MG63 (cell line): ENCODE results near the gene ATOX1. TPM values are rescaled to one million over a fixed set of nuclear protein-coding genes. Genes with fewer than 3 reads are reported as not detected.
"Not testable (repeated sequence)": the region's sequence is repeated elsewhere in the genome, so short reads cannot be mapped to it uniquely, and the experiment has no call there.

Experiments
- DNase-seq: peaks from one replicate; pipeline ENCODE4 v3.0.0-alpha.2; 2020
- H3K27me3 ChIP-seq: fragments of 250-450 bp; sonication (Bioruptor Pico); 2 replicates; pipeline ENCODE4 v1.5.1; 2020; ENCODE audit warnings: mild to moderate bottlenecking, moderate library complexity
- H3K36me3 ChIP-seq: fragments of 250-450 bp; sonication (Bioruptor Pico); 2 replicates; pipeline ENCODE4 v1.5.1; 2020; ENCODE audit warnings: mild to moderate bottlenecking, moderate library complexity
- H3K4me3 ChIP-seq: fragments of 250-450 bp; sonication (Bioruptor Pico); 2 replicates; pipeline ENCODE4 v1.5.1; 2020; ENCODE audit warnings: mild to moderate bottlenecking, moderate library complexity
- H3K9me3 ChIP-seq: fragments of 250-450 bp; sonication (Bioruptor Pico); 2 replicates; pipeline ENCODE4 v1.5.1; 2020; ENCODE audit warnings: mild to moderate bottlenecking, moderate library complexity
- total RNA-seq: library from RNA; depleted of rRNA; stranded (reverse); fragments of >200 nt; shearing (Covaris generic); gene quantifications from 2 replicates; pipeline ENCODE4 v1.2.3, GENCODE V29; 2014; ENCODE audit warnings: low replicate concordance

ATOX1 gene
- total RNA-seq, 1 experiment from 2014 or later, result 138 TPM

DNA sequence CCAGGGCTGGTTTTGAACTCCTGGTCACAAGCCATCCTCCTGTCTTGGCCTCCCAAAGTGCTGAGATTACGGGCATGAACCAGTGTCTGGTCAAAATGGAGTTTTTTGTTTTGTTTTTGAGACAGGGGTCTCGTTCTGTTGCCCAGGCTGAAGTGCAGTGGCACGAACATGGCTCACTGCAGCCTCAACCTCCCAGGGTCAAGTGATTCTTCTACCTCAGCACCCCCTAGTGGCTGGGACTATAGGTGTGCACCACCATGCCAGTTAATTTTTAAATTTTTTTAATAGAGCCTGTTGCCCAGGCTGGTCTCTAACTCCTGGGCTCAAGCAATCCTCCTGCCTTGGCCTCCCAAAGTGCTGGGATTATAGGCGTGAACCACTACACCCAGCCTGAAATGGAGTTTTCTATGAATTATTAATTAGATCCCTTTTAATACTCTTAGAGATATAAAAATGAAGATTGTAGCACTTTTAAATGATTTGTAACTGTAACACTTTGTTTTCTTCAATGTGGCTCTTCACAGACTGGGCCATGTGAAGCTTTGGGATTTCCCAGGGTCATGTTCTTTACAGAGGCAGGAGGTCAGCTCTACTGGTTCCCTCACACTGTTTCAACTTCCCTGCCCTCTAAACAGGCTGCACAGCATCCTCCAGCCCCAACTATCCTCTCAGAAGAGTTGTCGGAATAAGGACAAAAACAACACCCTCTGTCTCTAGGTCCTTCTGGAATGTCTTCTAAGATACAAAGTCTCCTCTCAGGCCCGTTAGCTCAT is 39.0 kb downstream of the ATOX1 start:
- H3K36me3 ChIP-seq, result no peaks in the 10 kb centered on the region
- DNase-seq, result peak; percentile 50
- H3K4me3 ChIP-seq, result no peak overlapping the region
- no peaks in the 10 kb centered on the region for H3K27me3 ChIP-seq
- no peaks in the 10 kb centered on the region for H3K9me3 ChIP-seq

DNA sequence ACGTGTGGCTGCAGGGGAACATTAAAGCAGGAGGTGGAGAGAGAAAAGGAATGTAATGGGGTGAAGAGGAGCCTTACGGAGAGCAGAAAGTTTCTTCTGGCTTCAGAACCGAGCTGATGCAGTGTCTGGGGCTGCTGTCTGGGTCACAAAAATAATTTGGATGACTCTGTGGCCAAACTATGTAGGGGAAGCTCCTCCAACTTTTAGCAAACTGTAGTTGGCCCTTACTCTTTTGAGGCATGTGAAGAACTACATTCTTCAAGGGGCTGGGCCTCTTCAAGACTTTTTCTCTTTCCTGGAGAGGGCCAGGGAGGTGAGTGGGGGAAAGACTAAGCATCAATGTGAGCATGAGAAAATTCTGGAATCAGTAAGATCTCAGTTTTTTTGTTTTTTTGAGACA is 39.8 kb downstream of the ATOX1 start:
- Histone ChIP-seq H3K36me3 (no peaks in the 10 kb centered on the region), H3K27me3 (no peaks in the 10 kb centered on the region), H3K4me3 (no peak overlapping the region), H3K9me3 (no peaks in the 10 kb centered on the region)
- no peak for DNase-seq

DNA sequence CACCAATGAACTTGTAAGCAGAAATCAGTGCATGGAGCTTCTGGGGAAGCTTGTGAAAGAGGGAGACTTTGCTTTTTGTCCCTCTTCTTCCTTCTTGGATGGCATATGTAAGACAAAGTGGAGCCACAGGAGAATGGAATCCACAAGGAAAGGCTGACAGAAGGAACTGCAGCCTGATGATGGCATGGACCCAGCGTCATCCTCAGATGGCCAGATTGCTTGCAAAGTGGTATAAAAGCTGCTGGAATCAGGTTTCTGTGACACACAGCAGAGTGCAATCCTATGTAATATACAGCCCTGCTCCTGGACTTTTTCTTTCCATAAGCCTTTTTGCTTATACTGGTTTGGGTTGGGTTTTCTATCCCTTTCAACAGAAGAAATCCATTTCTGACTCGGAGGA is 40.3 kb downstream of the ATOX1 start:
- H3K27me3 ChIP-seq, result no peaks in the 10 kb centered on the region
- no peaks in the 10 kb centered on the region for H3K36me3 ChIP-seq
- no peak for DNase-seq
- no peak overlapping the region for H3K4me3 ChIP-seq
- no peaks in the 10 kb centered on the region for H3K9me3 ChIP-seq

DNA sequence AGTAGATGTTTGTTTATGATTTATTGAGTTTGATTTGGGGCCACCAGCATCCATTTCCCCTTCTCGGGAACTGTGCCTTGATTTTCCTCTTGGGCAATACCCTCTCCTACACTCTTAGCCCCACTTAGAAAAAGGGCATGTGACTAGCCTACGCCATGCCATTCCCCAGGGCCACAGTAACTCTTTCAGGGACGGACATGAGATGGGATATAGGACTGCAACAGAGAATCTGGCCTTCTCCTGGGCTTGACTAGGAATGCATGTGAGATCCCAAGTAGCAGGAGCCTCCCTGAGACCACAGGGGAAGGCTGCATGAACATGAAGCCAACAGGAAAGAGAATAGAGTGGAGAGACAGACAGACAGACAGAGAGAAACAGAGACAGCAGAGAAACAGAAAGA is 41.0 kb downstream of the ATOX1 start:
- H3K27me3 ChIP-seq, result no peaks in the 10 kb centered on the region
- H3K36me3 ChIP-seq, result no peaks in the 10 kb centered on the region
- no peak overlapping the region for H3K4me3 ChIP-seq
- H3K9me3 ChIP-seq, result no peaks in the 10 kb centered on the region
- no peak for DNase-seq

DNA sequence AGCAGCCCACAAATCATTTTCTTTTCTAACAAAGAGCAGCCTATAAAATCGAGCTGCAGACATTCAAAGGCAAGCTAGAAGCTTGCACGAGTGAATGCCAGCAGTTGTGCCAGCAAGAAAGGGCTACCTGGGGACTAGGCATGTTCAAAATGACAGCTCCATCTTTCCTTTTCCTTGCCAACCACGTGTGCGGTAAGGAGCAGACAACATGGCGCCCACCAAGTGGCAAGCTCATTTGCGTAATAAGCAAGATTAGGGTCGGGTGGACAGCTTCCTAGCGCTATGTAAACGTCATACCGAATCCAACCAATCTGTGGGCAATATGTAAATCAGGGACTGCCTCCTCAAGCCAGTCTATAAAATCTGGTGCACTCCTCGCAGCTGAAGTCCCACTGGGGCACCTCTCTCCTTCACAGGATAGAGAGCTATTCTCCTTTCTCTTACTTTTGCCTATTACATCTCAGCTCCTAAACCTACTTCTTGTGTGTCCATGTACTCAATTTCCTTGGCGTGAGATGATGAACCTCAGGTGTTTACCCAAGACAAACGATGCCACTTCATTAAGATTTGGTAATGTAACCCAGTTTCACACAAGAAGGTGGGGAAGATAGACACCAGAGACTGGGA is 49.2 kb downstream of the ATOX1 start:
- no peak for DNase-seq
- no peak overlapping the region for H3K4me3 ChIP-seq
- peaks cover 4% of the 10 kb centered on the region for H3K9me3 ChIP-seq
- H3K36me3 ChIP-seq, result no peaks in the 10 kb centered on the region
- H3K27me3 ChIP-seq, result no peaks in the 10 kb centered on the region

DNA sequence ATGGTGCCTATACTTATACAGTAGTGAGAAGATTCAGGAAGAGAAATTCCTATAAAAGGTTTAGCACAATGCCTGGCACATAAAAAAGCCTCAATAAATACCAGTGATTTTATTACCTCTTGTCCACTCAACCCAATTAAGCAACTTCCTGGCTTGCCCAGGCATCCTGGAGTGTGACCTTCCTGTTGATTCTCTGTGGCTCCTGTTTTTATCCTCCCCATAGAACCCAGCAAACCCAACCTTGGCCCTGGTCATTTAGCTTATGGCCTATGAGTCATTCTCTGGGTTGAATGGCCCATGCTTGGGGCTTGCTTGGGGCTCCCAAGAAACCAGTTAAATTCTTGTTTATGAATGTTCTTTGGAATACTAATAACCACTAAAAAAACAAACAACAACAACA is 50.3 kb downstream of the ATOX1 start:
- Histone ChIP-seq H3K9me3 (peaks cover 4% of the 10 kb centered on the region), H3K36me3 (no peaks in the 10 kb centered on the region), H3K4me3 (no peak overlapping the region), H3K27me3 (no peaks in the 10 kb centered on the region)
- DNase-seq, result peak; percentile 86

DNA sequence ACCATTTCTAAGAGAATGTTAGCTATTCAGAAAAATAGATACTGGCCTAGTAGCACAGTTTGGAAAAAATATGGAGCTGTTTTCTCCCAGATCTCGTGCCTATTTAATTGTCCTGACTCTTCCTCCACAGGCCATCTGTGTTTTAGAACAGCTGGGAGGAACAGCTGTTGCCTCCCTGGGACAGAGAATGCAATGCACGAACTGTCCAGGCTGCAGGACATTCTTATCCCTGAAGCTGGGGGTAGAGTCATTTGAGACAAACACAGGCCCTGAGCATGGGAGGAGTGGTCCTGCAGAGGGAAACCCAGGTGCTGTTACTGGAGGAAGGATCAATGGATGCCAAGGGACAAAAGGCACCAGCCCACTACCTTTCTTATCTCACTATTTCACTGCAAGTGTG is 50.9 kb downstream of the ATOX1 start:
- Histone ChIP-seq H3K9me3 (peaks cover 4% of the 10 kb centered on the region), H3K27me3 (no peaks in the 10 kb centered on the region), H3K4me3 (no peak overlapping the region), H3K36me3 (no peaks in the 10 kb centered on the region)
- DNase-seq, result no peak

DNA sequence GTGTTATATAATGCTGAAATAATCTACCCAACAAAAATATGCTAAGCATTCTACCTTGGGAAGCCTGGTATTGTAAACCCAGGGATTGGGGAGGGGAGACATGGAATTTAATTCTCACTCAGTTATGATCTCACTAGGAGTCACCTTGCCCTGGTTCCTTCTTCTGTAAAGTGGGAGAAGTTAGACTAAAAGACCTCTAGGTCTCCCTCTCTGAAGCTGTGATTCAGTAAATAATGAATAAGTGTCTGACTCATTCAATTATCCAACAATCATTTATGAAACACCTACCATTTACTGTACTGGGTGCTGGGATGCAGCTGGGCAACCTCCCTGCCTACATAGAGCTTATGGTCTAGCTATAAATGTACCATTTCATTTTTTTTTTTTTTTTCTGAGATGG is 51.5 kb downstream of the ATOX1 start:
- H3K4me3 ChIP-seq, result no peak overlapping the region
- H3K36me3 ChIP-seq, result no peaks in the 10 kb centered on the region
- H3K27me3 ChIP-seq, result no peaks in the 10 kb centered on the region
- DNase-seq, result no peak
- peaks cover 4% of the 10 kb centered on the region for H3K9me3 ChIP-seq

DNA sequence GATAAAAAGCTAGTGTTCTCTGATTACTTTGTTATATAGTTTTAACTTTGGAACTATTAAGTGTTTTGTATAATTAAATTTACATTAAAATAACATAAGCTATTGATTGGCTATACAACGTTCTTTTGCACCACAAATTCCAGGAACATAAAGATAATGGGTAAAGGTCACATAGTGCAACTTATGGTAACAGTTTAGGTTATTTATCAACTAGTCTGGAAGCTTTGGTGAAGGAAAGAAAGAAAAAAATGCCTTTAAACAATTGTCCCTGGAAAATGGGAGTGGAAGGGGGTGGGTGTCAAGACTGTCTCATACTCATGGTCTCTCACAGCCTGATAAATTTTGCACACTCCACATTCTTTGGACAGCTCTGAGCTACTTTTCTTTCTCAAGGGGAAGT is 54.7 kb downstream of the ATOX1 start:
- Histone ChIP-seq H3K9me3 (peaks cover 4% of the 10 kb centered on the region), H3K27me3 (no peaks in the 10 kb centered on the region), H3K4me3 (no peak overlapping the region), H3K36me3 (no peaks in the 10 kb centered on the region)
- no peak for DNase-seq

DNA sequence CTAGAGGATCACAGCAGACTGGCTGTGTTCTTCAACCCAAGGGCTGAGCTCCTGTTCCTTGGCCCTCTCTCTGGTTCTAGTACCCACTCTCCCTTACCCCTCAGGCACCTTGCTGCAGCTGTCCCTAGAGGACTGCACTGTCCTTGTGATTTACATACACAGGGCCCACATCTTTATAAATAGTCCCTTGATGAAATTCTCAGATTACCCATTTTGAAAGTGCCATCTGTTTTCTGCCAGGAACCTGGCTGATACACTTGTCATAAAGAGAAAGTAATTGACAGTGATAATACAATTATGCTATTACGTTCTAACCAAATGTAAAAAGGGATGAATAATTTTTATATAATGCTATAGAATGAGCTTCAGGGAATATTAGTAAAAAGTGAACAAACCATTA is 55.2 kb downstream of the ATOX1 start:
- no peak overlapping the region for H3K4me3 ChIP-seq
- no peaks in the 10 kb centered on the region for H3K27me3 ChIP-seq
- peaks cover 4% of the 10 kb centered on the region for H3K9me3 ChIP-seq
- no peaks in the 10 kb centered on the region for H3K36me3 ChIP-seq
- DNase-seq, result no peak

DNA sequence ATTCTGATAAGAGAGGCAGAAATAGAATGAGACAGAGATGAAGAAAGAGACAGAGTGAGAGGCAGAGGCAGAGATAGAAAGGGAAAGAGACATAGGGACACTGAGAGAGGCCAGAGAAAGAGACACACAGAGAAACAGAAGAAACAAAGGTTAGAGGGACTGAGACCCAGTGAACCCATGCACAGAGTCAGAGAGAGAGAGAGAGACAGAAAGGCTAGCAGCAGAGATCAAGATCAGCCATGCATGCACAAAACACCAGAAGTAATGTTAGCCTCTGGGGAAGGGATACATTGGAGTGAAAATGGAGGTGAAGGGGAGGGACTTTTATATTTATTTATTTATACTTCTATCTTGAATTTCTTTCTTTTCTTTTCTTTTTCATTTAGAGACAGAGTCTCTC is 57.6 kb downstream of the ATOX1 start:
- H3K36me3 ChIP-seq, result no peaks in the 10 kb centered on the region
- H3K4me3 ChIP-seq, result no peak overlapping the region
- H3K27me3 ChIP-seq, result no peaks in the 10 kb centered on the region
- no peak for DNase-seq
- no peaks in the 10 kb centered on the region for H3K9me3 ChIP-seq

DNA sequence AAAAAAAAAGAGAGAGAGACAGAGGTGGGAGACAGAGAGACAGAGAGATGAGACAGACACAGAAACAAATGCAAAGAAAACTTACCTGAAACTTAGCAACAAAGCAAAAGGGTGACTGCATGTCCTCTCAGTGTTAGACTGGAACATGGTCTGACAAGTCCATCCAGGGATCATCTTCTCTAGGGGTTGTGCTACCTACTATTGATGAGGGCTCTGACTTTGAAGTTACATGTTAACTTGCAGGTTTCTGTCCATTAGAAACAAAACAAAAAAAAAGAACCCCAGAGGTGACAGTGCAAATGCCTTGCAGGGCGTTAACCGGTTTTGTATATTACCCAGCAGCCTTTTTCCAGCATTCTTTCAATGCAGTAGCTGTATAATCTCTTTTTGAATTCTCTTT is 58.1 kb downstream of the ATOX1 start:
- Histone ChIP-seq H3K9me3 (no peaks in the 10 kb centered on the region), H3K27me3 (no peaks in the 10 kb centered on the region), H3K4me3 (no peak overlapping the region), H3K36me3 (no peaks in the 10 kb centered on the region)
- no peak for DNase-seq

DNA sequence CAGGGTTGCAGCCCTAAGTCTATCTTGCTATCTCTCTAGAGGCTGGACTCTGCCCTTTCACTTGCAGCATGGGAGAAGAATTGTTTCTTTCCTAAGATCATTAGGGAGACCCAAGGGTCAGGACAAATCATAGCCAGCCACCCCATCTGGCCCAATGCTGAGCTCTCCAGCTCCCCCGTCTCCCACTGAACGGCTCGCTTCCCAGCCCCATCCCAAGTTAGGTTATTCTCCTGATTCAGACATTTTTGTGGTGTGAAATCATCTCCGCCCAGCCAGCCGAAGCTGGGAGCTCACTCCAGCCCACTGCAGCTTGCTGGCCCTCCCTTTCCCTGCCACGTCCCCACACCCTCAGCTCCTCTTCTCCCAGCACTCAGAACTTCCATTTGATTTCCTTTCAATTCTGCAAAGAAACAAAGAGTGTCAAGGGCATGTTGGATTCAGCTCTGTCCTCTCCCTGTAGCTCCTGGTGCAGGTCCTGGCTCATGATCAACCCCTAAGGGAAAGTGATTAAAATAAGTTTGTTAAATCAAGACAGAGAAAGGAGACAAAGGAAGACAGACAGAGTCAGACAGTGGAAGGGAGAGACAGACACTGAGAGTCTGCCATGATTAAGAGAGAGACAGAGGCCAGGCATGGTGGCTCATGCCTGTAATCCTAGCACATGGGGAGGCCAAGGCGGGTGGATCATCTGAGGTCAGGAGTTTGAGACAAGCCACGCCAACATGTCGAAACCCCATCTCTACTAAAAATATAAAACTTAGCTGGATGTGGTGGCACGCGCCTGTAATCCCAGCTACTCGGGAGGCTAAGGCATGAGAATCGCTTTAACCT is 59.1 kb downstream of the ATOX1 start:
- H3K36me3 ChIP-seq, result no peaks in the 10 kb centered on the region
- H3K4me3 ChIP-seq, result no peak overlapping the region
- peak; percentile 99 for DNase-seq

DNA sequence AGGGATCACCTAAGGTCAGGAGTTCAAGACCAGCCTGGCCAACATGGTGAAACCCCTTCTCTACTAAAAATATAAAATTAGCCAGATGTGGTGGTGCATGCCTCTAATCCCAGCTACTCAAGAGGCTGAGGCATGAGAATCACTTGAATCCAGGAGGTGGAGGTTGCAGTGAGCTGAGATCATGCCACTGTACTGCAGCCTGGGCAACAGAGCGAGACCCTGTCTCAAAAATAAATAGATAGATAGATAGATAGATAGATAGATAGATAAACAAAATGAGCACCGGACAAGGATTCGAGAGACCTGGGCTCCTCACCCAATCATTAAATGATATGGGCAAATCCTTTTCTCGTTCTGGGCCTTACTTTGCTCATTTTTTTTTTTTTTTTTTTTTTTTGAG is 60.4 kb downstream of the ATOX1 start:
- not testable (repeated sequence) for H3K4me3 ChIP-seq, H3K9me3 ChIP-seq, H3K36me3 ChIP-seq, H3K27me3 ChIP-seq, DNase-seq

More for the DNA sequence above, 59.1 kb downstream of the ATOX1 start:
- H3K27me3 ChIP-seq, result no peaks in the 10 kb centered on the region
- no peaks in the 10 kb centered on the region for H3K9me3 ChIP-seq

DNA sequence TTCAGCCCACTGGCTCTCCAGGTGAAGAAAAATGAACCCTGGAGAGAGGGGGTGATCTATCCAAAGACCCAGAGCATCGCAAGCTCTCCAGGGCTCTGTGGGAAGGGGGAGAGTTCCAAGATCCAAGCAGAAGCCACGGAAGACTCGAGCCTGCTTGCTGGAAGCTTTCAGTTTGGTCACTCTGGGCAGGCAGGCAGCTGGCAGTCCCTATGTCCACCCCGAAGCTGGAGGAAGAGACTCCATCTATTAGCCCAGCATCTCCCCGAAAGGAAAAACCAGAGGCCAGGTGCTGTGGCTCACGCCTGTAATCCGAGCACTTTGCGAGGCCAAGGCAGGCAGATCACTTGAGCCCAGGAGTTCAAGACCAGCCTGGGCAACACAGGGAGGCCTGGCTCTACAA is 61.0 kb downstream of the ATOX1 start:
- DNase-seq, result no peak
- Histone ChIP-seq H3K36me3 (no peaks in the 10 kb centered on the region), H3K9me3 (no peaks in the 10 kb centered on the region), H3K27me3 (no peaks in the 10 kb centered on the region), H3K4me3 (no peak overlapping the region)

DNA sequence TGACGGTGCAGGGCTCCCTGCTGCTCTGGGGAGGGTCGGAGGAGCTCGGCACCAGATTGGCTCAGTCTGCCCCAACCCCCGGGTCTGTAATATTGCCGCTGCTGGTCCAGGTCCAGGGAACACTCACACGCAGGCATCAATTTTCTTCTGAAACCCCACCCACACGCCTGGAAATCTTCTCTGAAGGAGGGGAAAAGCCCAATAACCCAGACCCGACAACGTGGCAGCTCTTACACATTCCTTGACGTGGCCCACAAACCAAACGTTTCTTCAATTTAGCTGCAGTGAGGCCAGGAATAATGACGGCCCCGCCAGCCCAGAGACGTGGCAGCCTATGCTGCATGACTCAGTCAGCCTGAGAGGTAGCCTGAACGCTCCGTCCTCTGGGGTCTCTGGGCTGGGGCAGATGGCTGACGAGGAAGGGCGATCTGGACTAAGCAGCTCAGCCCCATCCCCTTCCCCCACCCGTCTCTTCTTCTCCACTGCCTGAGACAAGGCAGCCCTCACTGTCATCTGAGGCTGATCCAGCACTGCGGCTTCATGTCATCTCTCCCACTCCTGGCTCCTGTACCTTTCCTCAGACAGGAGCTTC is 61.9 kb downstream of the ATOX1 start:
- Histone ChIP-seq H3K36me3 (no peaks in the 10 kb centered on the region), H3K27me3 (no peaks in the 10 kb centered on the region), H3K9me3 (no peaks in the 10 kb centered on the region), H3K4me3 (peak overlapping the region; percentile 4; the same call in 1 of the 2 replicates)
- DNase-seq, result peak; percentile 99

DNA sequence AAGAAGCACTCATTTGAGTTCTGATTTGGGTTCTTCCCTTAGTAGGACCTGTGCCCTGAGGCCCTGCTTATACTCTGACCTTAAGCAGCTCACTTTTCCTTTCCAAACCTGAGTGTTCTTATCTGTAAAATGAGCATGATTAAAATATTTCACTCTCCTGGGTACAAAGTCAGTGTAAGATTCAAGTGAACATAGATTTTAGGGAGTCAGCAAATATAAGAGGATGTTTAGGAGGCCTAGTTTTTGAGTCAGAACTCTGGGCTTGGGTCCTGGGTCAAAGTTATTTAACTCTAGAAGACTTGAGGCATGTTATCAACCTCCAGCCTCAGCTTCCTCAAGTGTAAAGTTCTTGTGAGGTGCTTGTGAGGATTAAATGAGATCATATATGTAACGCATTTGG is 63.0 kb downstream of the ATOX1 start:
- Histone ChIP-seq H3K4me3 (no peak overlapping the region), H3K9me3 (no peaks in the 10 kb centered on the region), H3K36me3 (no peaks in the 10 kb centered on the region), H3K27me3 (no peaks in the 10 kb centered on the region)
- no peak for DNase-seq
